Fibroblast of pulmonary artery (primary cell): ENCODE measurements around the gene EBPL.
"Not testable (repeated sequence)": the region's sequence is repeated elsewhere in the genome, so short reads cannot be mapped to it uniquely, and the experiment has no call there.

Source experiments
- DNase-seq: peaks from one replicate; pipeline ENCODE4 v3.0.0-alpha.2; 2010; ENCODE audit warnings: low read depth
- H3K4me3 ChIP-seq: replicated peaks from 2 replicates; pipeline ENCODE4 v1.5.1; 2011; ENCODE audit warnings: low read depth, mild to moderate bottlenecking, control low read depth, low read length, moderate library complexity
- TF ChIP-seq, protein P1 (sequence below): IDR thresholded peaks from 2 replicates; pipeline ENCODE4 v1.5.1; 2011; ENCODE audit warnings: mild to moderate bottlenecking, control low read depth, low read length, inconsistent platforms; ENCODE audit errors: missing control alignments

Gene EBPL

GRCh38 chr13:49615836-49616675 is 75.2 kb downstream of the EBPL start:
- TF ChIP-seq, protein P1, sequence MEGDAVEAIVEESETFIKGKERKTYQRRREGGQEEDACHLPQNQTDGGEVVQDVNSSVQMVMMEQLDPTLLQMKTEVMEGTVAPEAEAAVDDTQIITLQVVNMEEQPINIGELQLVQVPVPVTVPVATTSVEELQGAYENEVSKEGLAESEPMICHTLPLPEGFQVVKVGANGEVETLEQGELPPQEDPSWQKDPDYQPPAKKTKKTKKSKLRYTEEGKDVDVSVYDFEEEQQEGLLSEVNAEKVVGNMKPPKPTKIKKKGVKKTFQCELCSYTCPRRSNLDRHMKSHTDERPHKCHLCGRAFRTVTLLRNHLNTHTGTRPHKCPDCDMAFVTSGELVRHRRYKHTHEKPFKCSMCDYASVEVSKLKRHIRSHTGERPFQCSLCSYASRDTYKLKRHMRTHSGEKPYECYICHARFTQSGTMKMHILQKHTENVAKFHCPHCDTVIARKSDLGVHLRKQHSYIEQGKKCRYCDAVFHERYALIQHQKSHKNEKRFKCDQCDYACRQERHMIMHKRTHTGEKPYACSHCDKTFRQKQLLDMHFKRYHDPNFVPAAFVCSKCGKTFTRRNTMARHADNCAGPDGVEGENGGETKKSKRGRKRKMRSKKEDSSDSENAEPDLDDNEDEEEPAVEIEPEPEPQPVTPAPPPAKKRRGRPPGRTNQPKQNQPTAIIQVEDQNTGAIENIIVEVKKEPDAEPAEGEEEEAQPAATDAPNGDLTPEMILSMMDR = no peak
- peak; percentile 18 for DNase-seq
- H3K4me3 ChIP-seq = no peak overlapping the region

GRCh38 chr13:49612042-49612441 is 79.2 kb downstream of the EBPL start:
- not testable (repeated sequence) for DNase-seq

More at GRCh38 chr13:49612042-49612441, 79.2 kb downstream of the EBPL start:
- H3K4me3 ChIP-seq = not testable (repeated sequence)
